HG03064 (cell line): Measurements from ENCODE around the gene MRPS18A.

Experiments
- ATAC-seq: cut with Tn5 transposase; IDR thresholded peaks from one replicate; pipeline ENCODE4 v1.9.1; 2021; ENCODE audit warnings: low read depth; ENCODE audit not compliant: unreplicated experiment

The MRPS18A gene

DNA sequence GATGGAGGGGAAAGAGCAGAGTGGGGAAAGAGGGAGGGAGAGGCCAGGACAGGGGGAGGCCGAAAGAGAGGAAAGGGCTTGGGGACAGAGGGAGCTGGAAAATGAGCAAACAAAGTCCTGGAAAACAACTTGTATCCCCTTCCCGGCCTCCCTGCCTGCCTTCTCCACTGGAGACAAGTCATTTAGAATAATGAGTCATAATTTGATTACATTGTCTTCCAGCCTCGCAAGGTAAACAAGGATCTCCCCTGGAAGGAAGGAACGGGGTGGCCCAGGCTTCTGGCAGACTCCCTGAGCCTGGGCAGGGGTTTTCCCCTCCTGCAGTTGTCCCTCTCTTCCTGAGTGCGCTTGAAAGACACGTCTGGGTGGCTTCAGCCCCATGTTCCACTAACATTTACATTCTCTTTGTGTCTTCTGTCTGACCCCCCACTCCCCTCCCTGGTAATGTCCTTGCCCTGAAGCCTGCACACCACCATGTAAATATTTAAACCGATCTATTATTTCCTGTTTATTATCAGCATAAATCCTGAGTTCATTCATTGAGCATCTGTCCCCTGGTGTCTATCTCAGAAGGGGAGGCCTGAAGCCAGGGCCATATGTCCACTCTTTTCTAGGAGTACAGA, 12.1 kb upstream of the MRPS18A start:
- ATAC-seq = no peak

DNA sequence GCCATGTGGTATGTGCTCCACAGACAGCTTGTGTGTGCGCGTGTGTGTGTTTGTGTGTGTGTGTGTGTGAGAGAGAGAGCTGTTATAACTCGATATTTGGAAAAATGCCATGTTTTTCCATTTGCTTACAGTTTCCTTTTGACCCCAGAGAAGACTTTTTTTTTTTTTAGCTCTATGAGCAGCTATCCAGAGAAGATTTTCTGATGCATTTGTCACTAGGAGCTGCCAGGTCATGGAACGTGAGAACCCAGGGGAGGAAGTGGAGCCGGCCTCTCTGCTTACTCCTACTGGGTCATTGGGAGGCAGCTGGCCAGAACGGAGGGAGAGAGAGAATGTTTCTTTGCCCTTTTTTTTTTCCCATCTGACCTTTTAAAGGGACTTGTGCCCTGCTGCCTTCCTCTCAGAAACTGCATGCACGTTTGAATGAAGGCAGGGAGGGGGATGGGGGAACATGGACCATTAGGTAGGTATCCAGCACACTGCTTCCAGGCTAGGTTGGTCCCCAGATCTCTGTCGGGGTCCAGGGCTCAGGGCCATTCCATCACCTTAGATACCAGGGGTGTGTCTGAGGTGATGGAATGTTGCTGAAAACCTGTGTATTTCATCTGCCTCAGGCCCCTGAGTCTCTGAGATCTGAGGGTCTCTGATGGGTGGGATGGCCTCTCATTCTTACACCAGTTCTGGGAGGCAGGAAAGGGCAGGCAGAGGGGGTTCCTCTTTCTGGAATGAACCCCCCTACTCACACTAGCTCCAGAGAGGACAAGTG, 11.2 kb upstream of the MRPS18A start:
- no peak for ATAC-seq

DNA sequence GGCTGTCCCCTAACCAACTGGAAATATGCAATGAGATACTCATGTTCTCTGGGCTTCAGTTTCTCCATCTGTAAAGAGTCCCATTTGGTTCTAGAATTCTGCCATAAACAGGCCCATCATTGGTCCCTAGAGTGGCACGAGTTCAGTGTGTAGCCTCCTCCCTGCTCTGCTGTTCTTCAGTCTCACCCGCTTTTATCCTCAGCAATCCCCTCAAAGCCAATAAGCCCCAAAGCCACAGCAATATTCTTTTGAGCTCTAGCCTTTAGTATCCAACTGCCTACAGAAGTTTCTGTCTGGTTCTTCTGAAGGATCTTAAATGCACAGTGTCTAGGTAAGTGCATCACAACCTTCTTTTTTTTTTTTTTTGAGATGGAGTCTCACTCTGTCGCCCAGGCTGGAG, 9.8 kb upstream of the MRPS18A start:
- no peak for ATAC-seq

DNA sequence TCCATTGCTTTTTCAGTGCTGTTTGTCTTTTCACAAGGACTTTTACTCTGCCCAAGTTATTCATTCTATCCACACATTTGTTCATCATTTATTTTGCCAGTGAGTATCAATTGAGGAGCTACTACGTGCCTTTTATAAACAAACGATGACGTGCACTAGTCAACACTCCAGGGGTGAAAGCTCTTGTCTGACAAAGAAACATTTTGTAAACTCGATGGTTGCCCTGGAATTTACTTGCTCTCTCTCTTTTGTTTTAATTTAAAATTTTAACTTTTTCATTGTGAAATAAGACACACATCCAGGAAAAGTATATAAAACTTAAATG, 8.3 kb upstream of the MRPS18A start:
- ATAC-seq = no peak

DNA sequence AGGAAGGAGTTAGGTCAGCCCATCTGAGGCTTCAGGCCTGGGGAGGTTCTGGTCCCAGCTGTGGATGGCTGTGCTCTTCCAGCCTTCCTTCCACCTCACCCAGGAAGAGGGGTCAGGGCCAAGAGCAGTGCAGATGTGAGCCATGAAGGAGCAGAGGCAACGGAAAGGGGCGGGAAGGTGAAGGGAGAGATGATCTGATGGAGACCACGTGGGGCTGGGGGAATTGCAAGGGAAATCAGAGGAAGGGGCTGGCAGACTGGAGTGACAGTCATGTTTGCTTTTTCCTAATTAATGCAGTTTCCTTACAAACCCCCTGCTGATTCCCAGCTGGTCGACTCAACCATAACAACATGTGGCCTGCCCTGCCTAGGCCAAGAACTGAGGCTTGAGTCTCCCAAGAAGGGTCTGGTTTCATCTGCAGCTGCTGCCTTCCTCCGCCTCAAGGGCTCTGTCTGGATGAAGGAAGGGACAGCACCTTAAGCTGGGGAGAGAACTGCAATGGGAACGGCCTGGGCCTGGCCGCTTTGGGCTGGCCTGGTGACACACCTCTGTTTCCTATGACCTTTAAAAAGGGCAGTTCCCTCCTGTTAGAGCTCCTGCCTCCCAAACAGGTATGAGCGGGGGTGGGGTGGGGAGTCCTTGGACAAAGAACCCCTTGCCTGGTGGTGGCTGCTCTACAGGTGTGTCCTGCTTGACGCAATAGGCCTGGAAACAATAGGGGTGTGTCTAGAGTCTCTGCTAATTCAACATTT, 7.8 kb upstream of the MRPS18A start:
- ATAC-seq = no peak

DNA sequence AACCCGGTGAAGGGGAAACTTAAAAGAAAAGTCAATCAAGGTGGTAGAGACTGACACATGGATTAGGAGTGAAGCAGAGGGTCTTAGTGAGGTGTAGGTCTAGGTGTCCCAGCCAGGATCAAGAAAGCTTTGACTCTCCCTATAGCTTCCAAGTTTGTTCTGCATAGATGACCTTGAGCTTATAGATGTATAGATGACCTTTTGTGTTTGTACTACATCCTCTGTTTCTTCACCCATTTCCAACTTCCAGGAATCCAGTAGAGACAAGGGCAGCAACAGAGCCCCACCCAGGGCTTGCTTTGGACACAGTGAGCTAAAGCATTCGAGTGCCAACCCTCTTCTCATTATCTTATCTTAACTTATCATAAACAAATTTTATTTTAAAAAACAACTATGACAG, 1.8 kb upstream of the MRPS18A start:
- ATAC-seq = no peak

DNA sequence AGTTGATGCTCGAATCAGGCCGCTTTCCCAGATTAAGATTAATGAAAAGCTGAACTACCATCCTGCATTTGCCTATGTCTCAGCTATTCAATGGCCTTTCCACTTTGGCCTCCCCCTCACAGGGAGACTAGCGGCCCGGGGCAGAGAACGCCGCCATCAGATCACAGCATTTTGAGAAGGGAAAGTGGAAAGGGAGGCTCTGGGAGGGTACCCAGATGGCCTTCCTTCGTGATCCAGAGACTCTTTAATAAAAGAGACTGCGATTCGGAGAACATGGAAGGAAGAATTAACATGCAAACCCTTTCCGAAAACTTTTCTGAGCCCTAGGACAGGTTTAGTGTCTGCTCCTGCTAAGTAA, 533 bp downstream of the MRPS18A start:
- ATAC-seq = no peak

DNA sequence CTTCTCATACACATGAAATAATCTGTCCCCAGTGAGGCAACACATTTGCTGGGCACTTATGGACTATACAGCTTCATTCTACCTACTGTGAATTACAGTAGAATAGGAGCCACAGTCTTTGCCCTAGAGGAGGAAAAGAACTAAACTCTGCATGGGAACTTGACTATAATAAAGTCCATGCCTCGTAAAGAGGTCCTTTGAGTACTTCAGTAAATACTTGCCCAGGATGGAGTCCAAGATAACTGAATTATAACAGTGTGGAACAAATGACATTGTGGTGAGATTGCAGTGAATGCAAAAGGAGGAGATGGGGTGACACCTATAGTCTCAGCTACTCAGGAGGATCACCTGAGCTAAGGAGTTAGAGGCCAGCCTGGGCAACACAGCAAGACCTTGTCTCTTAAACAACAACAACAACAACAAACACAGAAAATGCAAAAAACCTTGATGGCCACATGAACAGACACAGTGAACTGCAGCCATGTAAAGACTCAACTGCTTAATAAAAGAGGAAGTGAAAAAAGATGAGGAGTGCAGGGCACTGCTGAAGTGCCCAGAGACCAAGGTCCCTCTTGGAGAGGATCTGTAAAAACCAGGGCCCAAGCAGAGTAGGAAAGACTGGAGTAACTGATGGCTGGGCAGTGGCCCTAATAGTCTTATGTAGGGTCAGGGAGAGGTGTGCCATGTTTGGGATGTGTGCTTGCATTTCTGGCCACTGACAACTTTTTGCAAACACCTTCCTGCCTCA, 3.7 kb downstream of the MRPS18A start:
- ATAC-seq = no peak

DNA sequence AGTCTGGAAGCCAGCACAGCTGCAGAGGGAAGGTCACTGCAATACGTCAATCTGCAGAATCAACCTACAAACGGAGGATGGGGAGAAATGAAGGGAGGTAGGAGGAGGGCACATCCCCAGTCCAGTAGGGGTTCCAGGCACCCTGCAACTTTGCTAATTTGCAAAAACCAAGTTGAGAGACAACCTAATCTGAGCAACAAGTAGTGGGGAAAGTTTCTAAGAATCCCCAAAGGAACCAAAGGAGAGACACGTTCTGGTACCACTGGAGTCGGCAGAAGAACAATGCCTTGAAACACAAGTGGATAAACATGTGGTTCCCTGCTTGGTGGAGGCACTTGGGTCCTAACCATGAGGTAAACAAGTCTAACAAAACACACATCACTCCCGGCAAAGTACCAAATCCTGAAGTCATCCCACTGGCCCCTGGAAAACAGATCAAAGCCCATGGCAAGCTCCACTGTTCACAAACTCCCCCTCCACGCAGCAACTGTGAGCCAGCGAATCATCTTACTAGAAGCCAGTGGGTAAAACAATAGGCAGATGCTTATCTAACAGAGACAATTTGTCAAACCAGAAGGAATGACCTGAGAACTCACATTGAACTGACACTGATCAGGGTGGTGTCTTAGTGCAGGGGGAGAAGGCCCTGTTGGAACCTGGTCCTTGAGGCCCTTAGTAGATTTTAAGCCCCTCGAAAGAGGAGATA, 4.7 kb downstream of the MRPS18A start:
- ATAC-seq = no peak

DNA sequence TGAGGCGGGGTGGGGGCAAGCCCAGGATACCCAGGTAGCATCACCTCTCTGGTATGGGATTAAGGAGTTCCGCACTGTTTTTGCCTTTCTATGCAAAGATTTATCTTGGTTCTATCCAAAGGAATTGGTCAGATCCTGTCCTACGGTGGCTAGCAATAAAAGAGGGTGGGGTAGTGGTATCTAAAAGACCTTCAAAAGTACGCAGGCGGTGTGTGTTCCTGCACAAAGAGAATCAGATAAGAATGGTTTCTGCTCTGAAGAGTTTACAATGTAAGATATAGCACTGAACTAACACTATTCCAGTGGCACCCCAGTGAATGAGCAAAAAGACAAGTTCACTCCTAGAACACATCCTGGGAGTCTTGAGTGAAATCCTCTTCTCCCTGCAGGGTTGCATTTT, 6.3 kb downstream of the MRPS18A start:
- ATAC-seq = no peak

DNA sequence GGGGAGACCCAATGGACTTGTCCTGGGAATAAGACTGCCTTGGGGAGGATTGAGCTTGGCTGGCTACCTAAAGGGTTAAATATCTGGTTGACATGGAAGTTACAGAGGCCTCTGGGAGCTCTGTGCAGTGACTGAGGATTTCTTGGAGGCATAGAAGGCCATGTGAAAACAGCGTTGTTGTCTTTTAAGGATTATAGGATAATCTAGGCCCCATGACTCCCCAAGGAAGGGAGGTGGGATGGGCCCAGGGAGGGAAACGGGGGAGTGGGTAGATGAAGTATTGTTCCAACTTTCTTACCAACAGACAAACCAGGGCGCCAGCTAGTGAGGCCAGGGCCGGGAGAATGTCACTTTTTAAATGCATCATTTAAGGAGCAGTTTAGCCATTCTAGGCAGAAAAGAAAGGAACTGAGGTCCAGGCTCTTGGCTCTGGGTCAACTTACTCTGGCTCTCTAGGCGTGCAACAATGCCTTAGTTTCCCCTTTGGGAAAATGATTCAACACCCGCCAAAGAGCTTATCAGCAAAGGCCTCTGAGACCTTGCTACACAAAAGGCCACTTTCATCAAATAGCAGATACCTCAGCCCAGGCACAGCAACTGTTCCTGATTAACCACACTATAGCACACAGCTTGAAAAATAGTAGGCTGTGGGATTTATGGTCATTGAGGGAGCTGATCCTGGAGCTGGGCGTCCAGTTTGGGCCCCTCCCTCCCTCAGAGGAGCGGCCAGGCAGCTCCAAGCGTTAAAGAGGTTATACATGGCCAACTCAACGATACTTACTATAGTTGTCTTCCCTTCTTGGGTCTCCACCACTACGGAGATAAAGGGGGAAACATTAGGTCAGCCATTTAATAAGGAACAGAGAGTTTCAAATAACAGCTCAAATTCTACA, 7.0 kb downstream of the MRPS18A start:
- ATAC-seq = no peak

DNA sequence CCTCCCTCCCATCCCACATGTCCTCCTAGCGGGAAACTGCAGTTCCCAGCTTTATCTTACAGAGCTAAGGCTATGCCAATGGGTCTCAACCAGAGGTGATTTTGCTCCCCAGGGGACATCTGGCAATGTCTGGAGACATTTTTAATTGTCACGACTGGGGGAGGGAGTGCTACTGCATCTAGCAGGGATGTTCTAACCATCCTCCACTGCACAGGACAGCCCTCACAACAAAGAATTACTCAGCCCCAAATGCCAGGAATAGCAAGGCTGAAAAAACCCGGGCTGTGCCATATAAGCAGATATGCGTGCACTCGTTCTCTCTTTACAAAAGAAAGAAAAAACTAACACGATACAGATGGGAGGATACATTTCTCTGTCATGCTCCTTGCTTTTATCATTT, 8.5 kb downstream of the MRPS18A start:
- ATAC-seq = no peak

DNA sequence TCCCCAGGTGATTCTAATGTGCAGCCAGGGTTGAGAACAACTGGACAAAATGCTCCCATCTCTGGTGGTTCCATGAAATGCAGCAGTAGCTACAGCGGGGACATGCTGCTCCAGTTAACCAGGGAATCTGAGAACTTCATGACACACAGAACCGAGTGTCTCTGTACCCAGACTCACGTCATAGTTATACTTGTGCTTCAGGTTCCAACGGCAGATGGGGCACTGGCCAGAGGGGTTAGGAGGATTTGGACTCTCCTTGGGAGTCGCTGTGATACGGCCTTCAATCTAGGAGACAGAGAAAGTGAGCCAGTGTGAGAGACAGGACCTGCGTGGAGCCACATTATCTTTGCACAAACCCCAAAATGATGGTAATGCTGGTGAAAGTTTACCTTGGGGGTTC, 9.2 kb downstream of the MRPS18A start:
- ATAC-seq = no peak

DNA sequence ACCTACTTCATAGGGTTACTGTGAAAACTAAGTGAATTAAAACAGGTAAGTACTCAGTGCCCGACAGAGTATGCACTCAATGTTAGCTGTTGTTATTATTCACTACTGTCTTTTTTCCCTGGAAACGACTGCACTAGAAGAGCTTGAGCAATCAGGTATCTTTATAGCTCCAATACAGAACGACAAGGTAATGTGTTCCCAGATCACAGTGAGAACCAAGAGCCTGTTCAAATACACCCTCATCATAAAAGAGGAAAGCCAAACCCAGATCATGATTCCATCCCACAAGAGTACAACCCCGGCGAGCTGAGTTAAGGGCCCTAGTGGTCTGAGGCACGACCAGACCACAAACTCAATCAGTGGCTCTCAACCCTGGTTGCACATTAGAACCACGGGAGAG, 9.8 kb downstream of the MRPS18A start:
- ATAC-seq = no peak

DNA sequence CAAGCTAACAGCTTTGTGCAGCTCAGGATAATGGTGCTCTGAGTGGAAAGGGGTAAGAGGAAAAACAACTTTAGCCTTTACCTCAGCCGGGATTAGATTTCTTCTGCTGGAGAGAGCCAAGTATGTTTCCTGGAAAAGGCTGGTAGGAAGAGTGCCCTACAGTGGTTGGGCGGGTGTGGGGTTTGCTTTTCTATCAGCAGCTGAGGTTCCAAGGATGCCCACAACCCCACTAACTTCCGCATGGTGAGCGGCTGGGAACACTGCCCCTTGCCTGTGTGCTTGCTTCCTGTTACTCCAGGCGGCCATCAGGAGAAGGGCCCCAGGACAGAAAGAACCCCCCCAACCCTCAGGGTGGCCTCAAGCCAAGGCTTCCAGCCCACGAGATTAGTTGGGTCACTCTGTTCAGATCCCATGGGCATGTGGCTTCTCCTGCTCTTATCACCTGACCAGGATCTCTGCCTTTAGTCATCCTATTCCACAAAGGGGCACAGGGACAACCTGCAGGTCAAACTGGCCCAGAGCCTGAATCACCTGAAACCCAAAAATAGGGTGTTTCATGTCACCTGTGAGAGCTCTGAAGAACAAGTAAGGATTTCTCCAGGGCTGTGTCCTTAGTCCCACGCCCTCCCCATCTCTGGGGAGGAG, 10.5 kb downstream of the MRPS18A start:
- no peak for ATAC-seq

DNA sequence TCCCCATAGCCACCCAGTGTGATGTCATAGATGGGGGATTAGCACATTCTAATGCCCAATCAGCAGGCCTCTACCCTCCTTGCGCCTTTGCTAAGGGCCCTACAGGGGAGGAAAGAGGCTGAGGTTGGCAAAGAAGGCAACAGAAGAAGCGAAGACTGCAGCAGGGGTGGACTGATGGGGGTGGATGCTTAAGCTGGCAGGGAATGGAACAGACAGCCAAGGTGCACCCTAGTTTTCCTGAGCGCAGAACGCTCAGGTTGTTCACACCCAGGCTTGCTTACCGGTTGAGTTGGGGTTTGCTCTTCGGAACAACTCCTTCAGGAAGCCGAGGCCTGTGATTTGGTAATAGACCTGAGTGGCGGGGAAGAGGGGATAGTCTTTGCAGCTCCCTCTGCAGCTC, 12.7 kb downstream of the MRPS18A start:
- no peak for ATAC-seq

DNA sequence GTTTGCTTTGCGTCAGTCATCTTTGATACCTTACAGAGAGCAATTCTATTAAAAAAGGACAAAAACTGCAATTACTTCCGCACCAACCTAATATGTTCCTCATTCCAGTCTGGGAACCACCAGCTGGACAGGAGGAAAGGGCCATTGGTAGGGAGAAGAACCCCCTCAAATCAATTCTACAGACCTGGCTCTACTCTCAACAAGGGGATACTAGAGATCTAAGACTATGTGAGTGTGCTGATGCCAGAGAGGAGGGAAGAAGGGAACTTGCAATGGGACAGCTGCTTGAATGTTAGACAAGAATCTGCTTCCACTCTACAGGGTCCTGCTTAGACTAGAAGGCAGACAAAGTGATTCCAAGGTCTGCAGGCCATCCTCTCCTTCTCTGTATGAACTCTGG, 13.3 kb downstream of the MRPS18A start:
- no peak for ATAC-seq

DNA sequence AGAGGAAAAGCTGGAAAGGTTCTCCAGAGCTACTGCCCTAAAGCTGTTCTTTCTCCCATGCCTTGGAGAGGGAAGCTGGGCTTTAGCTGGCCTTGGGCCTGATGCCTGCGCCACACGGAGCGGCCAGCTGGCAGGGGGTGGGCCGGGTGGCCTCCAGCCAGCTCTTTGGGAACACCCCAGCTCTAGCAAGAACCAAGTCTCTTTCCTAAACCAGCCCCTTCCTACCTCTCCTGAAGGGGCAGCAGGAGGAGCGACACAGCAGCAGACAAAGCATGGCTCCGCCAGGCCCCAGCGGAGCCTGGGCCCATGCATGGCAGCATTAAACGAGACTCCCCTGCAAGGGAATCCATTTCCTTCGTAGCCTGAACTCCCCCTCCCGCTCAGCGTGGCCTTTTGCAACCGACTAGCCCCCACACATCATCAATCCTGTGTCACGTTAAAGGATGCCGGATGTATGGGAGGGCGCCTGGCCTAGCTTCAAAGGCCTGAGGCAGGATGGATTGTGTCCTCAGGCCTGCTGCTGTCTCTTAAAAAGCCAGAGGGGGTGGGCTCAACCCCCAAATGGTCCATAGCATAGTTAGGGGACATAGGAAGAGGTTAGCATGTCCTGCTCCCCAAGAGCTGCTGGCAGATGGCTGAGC, 14.0 kb downstream of the MRPS18A start:
- ATAC-seq = no peak
